Measurements from ENCODE around the gene HGS. TPM values are rescaled to one million over a fixed set of nuclear protein-coding genes. Genes with fewer than 3 reads are reported as not detected.

HGS gene
- total RNA-seq, 2 experiments from 2014 or later, result 118 to 127 TPM

DNA sequence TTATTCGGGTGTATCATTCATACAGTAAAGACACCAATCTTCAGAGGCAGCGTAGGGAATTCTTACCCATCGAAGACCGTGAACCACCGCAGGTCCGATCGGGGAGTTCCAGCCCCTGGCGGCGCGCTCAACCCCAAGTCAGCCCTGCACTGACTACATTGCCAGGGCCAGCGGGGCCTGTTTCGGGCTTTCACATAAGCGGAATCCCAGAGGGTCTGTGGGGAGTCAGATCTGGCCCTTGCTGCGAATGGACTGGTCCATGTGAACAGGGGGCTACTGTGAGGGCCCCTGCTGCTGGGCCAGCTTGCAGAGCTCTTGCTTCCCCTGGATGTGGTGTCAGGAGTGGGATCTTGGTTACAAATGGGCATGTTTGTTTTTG is 35.1 kb upstream of the HGS start:
- ATAC-seq (ENCODE audit: poor library complexity) (no peak), DNase-seq (no peak)
- no peak overlapping the region for H3K27ac ChIP-seq (ENCODE audit: low read depth in 1 of 2, low read length in 2 of 2)
- ChIA-PET POLR2A (interaction anchor here (0.7 kb wide), 1 partner anchor 26 kb away, joined by 3 read pairs; no protein-coding TSS in a partner anchor), CTCF (no interaction called here)
- peaks cover 0 to 15% of the 10 kb centered on the region in 2 experiments for H3K9me3 ChIP-seq (ENCODE audit: control insufficient read depth in 1 of 2, insufficient read depth in 1 of 2, low read length in 2 of 2)
- no peaks in the 10 kb centered on the region for H3K36me3 Mint-ChIP-seq (ENCODE audit: low read depth)
- no peak overlapping the region for H3K4me3 ChIP-seq (ENCODE audit: low read length)
- peaks cover 6% of the 10 kb centered on the region for H3K4me1 Mint-ChIP-seq (ENCODE audit: low read depth)
- no peaks in the 10 kb centered on the region for H3K9me3 Mint-ChIP-seq
- H3K27me3 ChIP-seq (ENCODE audit: control insufficient read depth in 1 of 2, insufficient read depth in 2 of 2, low read length in 2 of 2), result peaks cover 22 to 27% of the 10 kb centered on the region in 2 experiments
- H3K27me3 Mint-ChIP-seq, result peaks cover 35% of the 10 kb centered on the region
- intact Hi-C loops (cut with DNase I, micrococcal nuclease), result no loop called here
- H3K4me1 ChIP-seq (ENCODE audit: insufficient read depth, low read length), result peaks cover 10% of the 10 kb centered on the region
- TF ChIP-seq, protein P1, sequence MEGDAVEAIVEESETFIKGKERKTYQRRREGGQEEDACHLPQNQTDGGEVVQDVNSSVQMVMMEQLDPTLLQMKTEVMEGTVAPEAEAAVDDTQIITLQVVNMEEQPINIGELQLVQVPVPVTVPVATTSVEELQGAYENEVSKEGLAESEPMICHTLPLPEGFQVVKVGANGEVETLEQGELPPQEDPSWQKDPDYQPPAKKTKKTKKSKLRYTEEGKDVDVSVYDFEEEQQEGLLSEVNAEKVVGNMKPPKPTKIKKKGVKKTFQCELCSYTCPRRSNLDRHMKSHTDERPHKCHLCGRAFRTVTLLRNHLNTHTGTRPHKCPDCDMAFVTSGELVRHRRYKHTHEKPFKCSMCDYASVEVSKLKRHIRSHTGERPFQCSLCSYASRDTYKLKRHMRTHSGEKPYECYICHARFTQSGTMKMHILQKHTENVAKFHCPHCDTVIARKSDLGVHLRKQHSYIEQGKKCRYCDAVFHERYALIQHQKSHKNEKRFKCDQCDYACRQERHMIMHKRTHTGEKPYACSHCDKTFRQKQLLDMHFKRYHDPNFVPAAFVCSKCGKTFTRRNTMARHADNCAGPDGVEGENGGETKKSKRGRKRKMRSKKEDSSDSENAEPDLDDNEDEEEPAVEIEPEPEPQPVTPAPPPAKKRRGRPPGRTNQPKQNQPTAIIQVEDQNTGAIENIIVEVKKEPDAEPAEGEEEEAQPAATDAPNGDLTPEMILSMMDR (IDR thresholded peaks at IDR 0.05), result no peak
- no peak overlapping the region for H3K27ac Mint-ChIP-seq
- H3K36me3 ChIP-seq (ENCODE audit: insufficient read depth, low read length), result no peaks in the 10 kb centered on the region
- no peak overlapping the region for H3K4me3 Mint-ChIP-seq

DNA sequence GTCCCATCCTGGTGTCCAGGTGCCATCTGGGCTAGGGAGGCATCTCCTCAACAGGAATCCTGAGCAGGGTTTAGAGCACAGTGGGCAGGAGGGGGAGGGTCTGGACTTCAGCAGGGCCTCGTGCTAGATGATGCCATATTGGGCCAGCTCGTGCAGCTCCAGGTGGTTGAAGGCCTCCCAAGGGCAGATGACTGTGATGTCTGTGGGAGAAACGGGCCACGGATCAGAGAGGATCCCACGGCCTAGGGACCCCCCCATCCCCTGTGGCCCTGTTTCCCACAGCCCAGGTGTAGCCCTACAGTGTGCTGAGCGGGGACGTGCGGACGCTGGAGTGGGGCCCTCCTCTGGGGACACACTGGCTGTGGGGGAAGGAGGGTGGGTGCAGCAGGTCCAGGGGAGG is 32.9 kb upstream of the HGS start:
- ATAC-seq (ENCODE audit: poor library complexity), result no peak
- Histone ChIP-seq H3K27ac (ENCODE audit: low read depth in 1 of 2, low read length in 2 of 2) (no peak overlapping the region), H3K9me3 (ENCODE audit: control insufficient read depth in 1 of 2, insufficient read depth in 1 of 2, low read length in 2 of 2) (peaks cover 0 to 15% of the 10 kb centered on the region in 2 experiments), H3K36me3 (ENCODE audit: insufficient read depth, low read length) (no peaks in the 10 kb centered on the region), H3K4me1 (ENCODE audit: insufficient read depth, low read length) (peaks cover 15% of the 10 kb centered on the region), H3K4me3 (ENCODE audit: low read length) (no peak overlapping the region), H3K27me3 (ENCODE audit: control insufficient read depth in 1 of 2, insufficient read depth in 2 of 2, low read length in 2 of 2) (peaks cover 22 to 27% of the 10 kb centered on the region in 2 experiments)
- no peak for DNase-seq
- H3K9me3 Mint-ChIP-seq, result no peaks in the 10 kb centered on the region
- no peak overlapping the region for H3K27ac Mint-ChIP-seq
- ChIA-PET CTCF (no interaction called here), POLR2A (no interaction called here)
- intact Hi-C loops (cut with DNase I, micrococcal nuclease), result no loop called here
- peaks cover 8% of the 10 kb centered on the region for H3K4me1 Mint-ChIP-seq (ENCODE audit: low read depth)
- TF ChIP-seq, protein P1 (IDR thresholded peaks at IDR 0.05), result no peak
- no peak overlapping the region for H3K4me3 Mint-ChIP-seq
- H3K27me3 Mint-ChIP-seq, result peaks cover 35% of the 10 kb centered on the region
- no peaks in the 10 kb centered on the region for H3K36me3 Mint-ChIP-seq (ENCODE audit: low read depth)

DNA sequence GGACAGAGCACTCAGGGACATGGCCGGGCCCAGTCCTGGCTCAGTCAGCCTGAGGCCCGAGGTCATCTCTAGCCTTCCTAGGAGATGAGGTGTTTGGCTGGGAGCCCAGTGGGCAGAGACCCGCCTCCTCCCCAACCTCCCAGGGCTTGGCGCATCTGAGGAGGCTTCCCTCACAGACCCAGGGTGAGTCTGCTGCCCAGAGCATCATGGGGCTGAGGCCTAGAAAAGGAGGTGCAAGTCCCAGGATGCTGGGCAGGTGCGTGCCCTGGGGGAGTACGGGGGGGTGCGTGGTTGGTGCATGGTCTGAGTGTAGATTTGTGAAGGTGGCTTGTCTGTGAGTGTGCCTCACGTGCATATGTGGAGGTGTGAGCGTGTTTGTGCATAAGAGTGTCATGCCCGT is 32.1 kb upstream of the HGS start:
- CTCF ChIA-PET, result no interaction called here
- ATAC-seq (ENCODE audit: poor library complexity) (no peak), DNase-seq (no peak)
- Histone ChIP-seq H3K27me3 (ENCODE audit: control insufficient read depth in 1 of 2, insufficient read depth in 2 of 2, low read length in 2 of 2) (peaks cover 22 to 27% of the 10 kb centered on the region in 2 experiments), H3K4me3 (ENCODE audit: low read length) (no peak overlapping the region), H3K27ac (ENCODE audit: low read depth in 1 of 2, low read length in 2 of 2) (no peak overlapping the region), H3K36me3 (ENCODE audit: insufficient read depth, low read length) (no peaks in the 10 kb centered on the region), H3K4me1 (ENCODE audit: insufficient read depth, low read length) (peaks cover 22% of the 10 kb centered on the region), H3K9me3 (ENCODE audit: control insufficient read depth in 1 of 2, insufficient read depth in 1 of 2, low read length in 2 of 2) (peaks cover 0 to 15% of the 10 kb centered on the region in 2 experiments)
- H3K4me1 Mint-ChIP-seq (ENCODE audit: low read depth), result peaks cover 8% of the 10 kb centered on the region
- no peak overlapping the region for H3K4me3 Mint-ChIP-seq
- POLR2A ChIA-PET, result no interaction called here
- H3K27me3 Mint-ChIP-seq, result peaks cover 35% of the 10 kb centered on the region
- no peaks in the 10 kb centered on the region for H3K9me3 Mint-ChIP-seq
- no peaks in the 10 kb centered on the region for H3K36me3 Mint-ChIP-seq (ENCODE audit: low read depth)
- TF ChIP-seq, protein P1 (IDR thresholded peaks at IDR 0.05), result no peak
- intact Hi-C loops (cut with DNase I, micrococcal nuclease), result no loop called here
- no peak overlapping the region for H3K27ac Mint-ChIP-seq

Measured in CD4-positive, alpha-beta T cell (primary cell).